Activated CD4-positive, CD25-positive, alpha-beta regulatory T cell treated with anti-CD3 and anti-CD28 coated beads, Interleukin-2, amount 50 U/mL, for 72 hours (primary cell): Measurements from ENCODE around the gene APOBEC3C.
"Not testable (repeated sequence)": the region's sequence is repeated elsewhere in the genome, so short reads cannot be mapped to it uniquely, and the experiment has no call there.

Source experiments
- DNase-seq: peaks from one replicate; pipeline ENCODE4 v3.0.0; 2021

Gene APOBEC3C

DNA sequence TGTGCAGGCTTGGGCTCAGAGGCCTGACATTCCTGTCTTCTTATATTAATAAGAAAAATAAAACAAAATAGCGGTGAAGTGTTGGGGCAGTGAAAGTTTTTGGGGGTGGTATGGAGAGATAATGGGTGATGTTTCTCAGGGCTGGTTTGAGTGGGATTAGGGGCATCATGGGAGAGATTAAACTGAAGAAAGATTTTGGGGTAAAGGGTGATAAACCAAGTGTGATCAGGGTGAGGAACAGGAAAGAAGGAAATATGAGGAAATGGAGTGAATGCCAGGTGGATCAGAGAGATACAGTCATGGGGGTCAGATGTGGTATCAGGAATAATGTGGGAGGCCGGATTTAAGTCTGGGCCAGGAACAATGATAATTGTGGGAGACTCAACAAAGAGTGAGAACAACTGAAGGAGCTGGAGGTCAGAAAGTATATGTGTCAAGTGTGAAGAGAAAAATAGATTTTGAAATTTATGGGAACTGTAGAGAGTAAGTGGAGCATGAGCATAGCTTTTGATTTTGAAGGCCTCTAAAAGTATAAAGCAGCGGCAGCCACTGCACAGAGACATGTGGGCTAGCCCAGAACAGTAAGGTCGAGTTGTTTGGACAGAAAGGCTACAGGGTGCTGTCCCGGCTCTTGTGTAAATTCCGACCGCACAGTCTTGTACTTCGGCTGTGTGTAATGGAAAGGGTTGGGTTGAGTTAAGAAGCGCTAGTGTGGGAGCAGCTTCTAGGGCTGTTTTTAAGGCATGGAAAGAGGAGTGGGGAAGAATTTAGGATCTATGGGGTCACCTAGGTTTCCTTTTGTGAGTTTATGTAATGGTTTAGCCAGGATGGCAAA lies 52.6 kb downstream of the APOBEC3C start:
- DNase-seq: not testable (repeated sequence)

DNA sequence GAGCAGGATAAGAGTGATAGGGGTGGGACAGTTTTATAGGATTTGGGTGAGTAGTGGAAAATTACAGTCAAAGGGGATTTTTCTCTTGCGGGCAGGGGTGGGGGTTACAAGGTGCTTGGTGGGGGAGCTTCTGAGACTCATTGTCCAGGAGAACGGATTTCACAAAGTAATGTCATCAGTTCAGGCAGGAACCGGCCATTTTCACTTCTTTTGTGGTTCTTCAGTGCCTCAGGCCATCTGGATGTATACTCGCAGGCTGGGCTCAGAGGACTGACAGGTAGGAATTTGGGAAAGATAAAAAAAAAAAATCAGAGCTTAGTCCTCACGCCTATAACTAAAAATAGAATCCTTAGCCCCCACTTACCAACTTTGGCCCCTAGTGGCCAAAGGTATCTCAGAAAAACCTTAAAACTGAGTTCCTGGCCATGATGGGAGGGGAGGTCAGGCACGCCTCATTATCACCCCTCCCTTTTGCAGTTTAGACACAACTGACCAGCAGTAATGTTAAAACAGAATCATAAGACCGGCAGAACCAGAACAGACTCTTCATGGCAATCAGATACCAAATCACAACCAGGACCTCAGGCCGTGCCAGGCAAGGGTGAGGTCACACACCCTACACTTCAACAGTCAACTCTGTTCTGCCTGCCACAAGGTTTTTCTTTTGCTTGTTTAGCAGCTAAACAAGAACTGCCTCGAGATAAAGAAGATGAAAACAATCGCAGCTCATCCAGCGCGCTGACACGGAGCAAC lies 54.2 kb downstream of the APOBEC3C start:
- DNase-seq: no peak
